HepG2 (cell line): Measurements from ENCODE around the gene FAM163A. TPM values are rescaled to one million over a fixed set of nuclear protein-coding genes. Genes with fewer than 3 reads are reported as not detected.

Source experiments
- ATAC-seq: fragments of 200-7000 bp; cut with Tn5 transposase; 3 replicates; pipeline ENCODE4 v1.9.1; 2020; ENCODE audit warnings: mild to moderate bottlenecking, moderate library complexity
- BruUV-seq: library from RNA; stranded (reverse); fragments of 400-500 nt; replicated peaks from 2 replicates; lab custom pipeline; 2021; lab: Mats Ljungman, UMichigan
- CTCF ChIA-PET: fragments of 300-600 bp; formaldehyde crosslinking; extraction: SDS; loops from one replicate; lab custom pipeline; 2021; ENCODE audit warnings: low total read pairs, inconsistent platforms, low intra/inter-chr PET ratio; lab: Yijun Ruan, JAX
- POLR2A ChIA-PET: fragments of 350-600 bp; sonication (Branson Sonifier 250); formaldehyde crosslinking; loops from one replicate; lab custom pipeline; 2020; ENCODE audit warnings: antibody characterized with exemption, inconsistent platforms; lab: Yijun Ruan, JAX
- DNase-seq: peaks from one replicate; pipeline ENCODE4 v3.0.0-alpha.2; 2015; ENCODE audit warnings: low spot score
- FAIRE-seq: peaks from 3 replicates; lab custom pipeline; 2011; peaks lifted over from hg19 to GRCh38; lab: Jason Lieb, UNC
- H2AFZ ChIP-seq: one replicate; pipeline ENCODE4 v1.6.1; 2011; ENCODE audit warnings: low read length, inconsistent platforms
- H3K27ac ChIP-seq: fragments of 300-600 bp; 3 replicates; pipeline ENCODE4 v1.8.0; 2011; ENCODE audit warnings: mixed run types, mild to moderate bottlenecking, mixed read lengths, low read length, inconsistent platforms; ENCODE audit not compliant: insufficient read depth; ENCODE audit errors: extremely low read length
- H3K27me3 ChIP-seq, 2 experiments: fragments of 200-600 bp in 1 of 2; 2 replicates in 1 of 2; 3 replicates in 1 of 2; pipeline versions ENCODE4 v1.6.0 to v1.8.0; 2011; ENCODE audit warnings: low read length in 2 of 2, mild to moderate bottlenecking in 2 of 2, moderate library complexity in 2 of 2, inconsistent platforms in 1 of 2; ENCODE audit not compliant: insufficient read depth in 2 of 2, control insufficient read depth in 1 of 2
- H3K36me3 ChIP-seq, 2 experiments: fragments of 200-600 bp in 1 of 2; replicated peaks in 1 of 2; 2 replicates in 1 of 2; 3 replicates in 1 of 2; pipeline versions ENCODE4 v1.5.1 to v1.8.0; 2011; ENCODE audit warnings: low read length in 2 of 2, inconsistent platforms in 1 of 2; ENCODE audit not compliant: insufficient read depth in 2 of 2, control insufficient read depth in 1 of 2
- H3K4me1 ChIP-seq: 2 replicates; pipeline ENCODE4 v1.5.1; 2012; ENCODE audit warnings: low read length, inconsistent platforms; ENCODE audit not compliant: insufficient read depth
- H3K4me2 ChIP-seq: 2 replicates; pipeline ENCODE4 v1.6.0; 2011; ENCODE audit warnings: low read depth, low read length, inconsistent platforms
- H3K4me3 ChIP-seq, 3 experiments: fragments of 200-600 bp in 1 of 3; sonication (generic), shearing (Covaris generic) in 1 of 3; replicated peaks in 1 of 3; 2 replicates each; pipeline ENCODE4 v1.5.1; 2011 to 2016; ENCODE audit warnings: low read length in 3 of 3, inconsistent platforms in 2 of 3, low read depth in 2 of 3, mild to moderate bottlenecking in 2 of 3, control low read depth in 1 of 3, mixed read lengths in 1 of 3; ENCODE audit not compliant: insufficient read depth in 1 of 3
- H3K79me2 ChIP-seq: one replicate; pipeline ENCODE4 v1.6.1; 2011; ENCODE audit warnings: low read length, inconsistent platforms; ENCODE audit not compliant: insufficient read depth
- H3K9ac ChIP-seq: 2 replicates; pipeline ENCODE4 v1.6.0; 2011; ENCODE audit warnings: mild to moderate bottlenecking, low read depth, low read length, inconsistent platforms; ENCODE audit not compliant: insufficient read depth
- H3K9me3 ChIP-seq: 2 replicates; pipeline ENCODE4 v1.5.1; 2012; ENCODE audit warnings: mild to moderate bottlenecking, low read length
- H4K20me1 ChIP-seq: 2 replicates; pipeline ENCODE4 v1.6.0; 2011; ENCODE audit warnings: inconsistent platforms, mild to moderate bottlenecking, low read length, moderate library complexity; ENCODE audit not compliant: insufficient read depth
- ATF7 ChIP-seq, 2 experiments: fragments of 450-650 bp in 1 of 2; sonication (generic) in 1 of 2; formaldehyde crosslinking in 1 of 2; IDR thresholded peaks; 2 replicates each; pipeline versions ENCODE4 v1.4.0 to v1.6.1; 2016 to 2020; ENCODE audit warnings: antibody characterized with exemption in 1 of 2, mild to moderate bottlenecking in 1 of 2, missing genetic modification reagents in 1 of 2
- BCL6 ChIP-seq: IDR thresholded peaks from 2 replicates; pipeline ENCODE4 v1.6.1; 2016; ENCODE audit warnings: missing genetic modification reagents, missing compliant biosample characterization
- BHLHE40 ChIP-seq: IDR thresholded peaks from 2 replicates; pipeline ENCODE4 v1.6.1; 2011; ENCODE audit warnings: low read length, improper control_type of control experiment
- CEBPB ChIP-seq: IDR thresholded peaks from 2 replicates; pipeline ENCODE4 v1.6.1; 2011; ENCODE audit warnings: low read depth, low read length, improper control_type of control experiment, borderline replicate concordance
- HDAC1 ChIP-seq: sonication (generic); formaldehyde crosslinking; IDR thresholded peaks from 2 replicates; pipeline ENCODE4 v1.5.1; 2020; ENCODE audit warnings: mild to moderate bottlenecking, missing genetic modification reagents
- IKZF1 ChIP-seq: fragments of 450-650 bp; IDR thresholded peaks from 2 replicates; pipeline ENCODE4 v1.7.1; 2016
- KMT2A ChIP-seq: sonication (generic); formaldehyde crosslinking; IDR thresholded peaks from 2 replicates; pipeline ENCODE4 v1.4.0; 2020; ENCODE audit warnings: missing genetic modification reagents
- MED8 ChIP-seq: sonication (generic); formaldehyde crosslinking; IDR thresholded peaks from 2 replicates; pipeline ENCODE4 v1.8.1; 2023; ENCODE audit warnings: mild to moderate bottlenecking, missing genetic modification reagents; ENCODE audit not compliant: insufficient replicate concordance
- MEIS2 ChIP-seq: sonication (generic); formaldehyde crosslinking; IDR thresholded peaks from 2 replicates; pipeline ENCODE4 v1.9.0; 2021; ENCODE audit warnings: mild to moderate bottlenecking, missing genetic modification reagents
- PPARG ChIP-seq: conservative IDR thresholded peaks from 2 replicates; pipeline ENCODE4 v1.6.1; 2016; ENCODE audit warnings: missing biosample characterization, missing genetic modification reagents
- ZFP1 ChIP-seq: IDR thresholded peaks from 2 replicates; pipeline ENCODE4 v1.6.1; 2016
- ZNF20 ChIP-seq: sonication (generic); formaldehyde crosslinking; IDR thresholded peaks from 2 replicates; pipeline ENCODE4 v1.4.0; 2020; ENCODE audit warnings: mild to moderate bottlenecking, moderate library complexity, missing genetic modification reagents
- ZNF317 ChIP-seq: sonication (generic); formaldehyde crosslinking; IDR thresholded peaks from 2 replicates; pipeline ENCODE4 v1.5.0; 2020; ENCODE audit warnings: mild to moderate bottlenecking, missing genetic modification reagents
- ZNF33A ChIP-seq: sonication (generic); formaldehyde crosslinking; IDR thresholded peaks from 2 replicates; pipeline ENCODE4 v1.5.1; 2020; ENCODE audit warnings: missing genetic modification reagents, mild to moderate bottlenecking, moderate library complexity, borderline replicate concordance
- WGBS: methylation state at CpG from one replicate; pipeline ENCODE4 v1.1.6; 2017; ENCODE audit warnings: low lambda C conversion rate; 5-methylcytosine and 5-hydroxymethylcytosine counted together
- in situ Hi-C: cut with HindIII; loops from 2 replicates; pipeline ENCODE4 v1.10.0; 2017; ENCODE audit warnings: low pct_unique_long_range_greater_than_20kb; ENCODE audit not compliant: extremely low pct_ligation_motif_present
- intact Hi-C: fragments of 100-400 bp; cut with micrococcal nuclease; formaldehyde crosslinking; loops from one replicate; pipeline ENCODE4 v1.10.0; 2022; ENCODE audit not compliant: unreplicated experiment
- polyA plus RNA-seq, 8 experiments: library from polyadenylated mRNA; depleted of rRNA in 3 of 8; stranded (reverse) in 7 of 8; unstranded in 1 of 8; fragments of >200 nt; fragmentation: Illumina TruSeq in 4 of 8; extraction: Trizol in 4 of 8; gene quantifications; 2 replicates each; pipeline versions ENCODE4 v1.2.1 to v1.2.3, GENCODE V29; 2011 to 2016; ENCODE audit warnings: low read depth in 4 of 8, missing spikeins in 1 of 8, mixed read lengths in 1 of 8; ENCODE audit not compliant: insufficient read depth in 1 of 8
- total RNA-seq, 5 experiments: library from RNA; depleted of rRNA; stranded (reverse); fragments of >200 nt; fragmentation: Illumina TruSeq; extraction: Trizol; gene quantifications; 2 replicates each; pipeline ENCODE4 v1.2.3, GENCODE V29; 2016; ENCODE audit warnings: low read depth in 1 of 5
- TF ChIP-seq, protein P1 (sequence below), 2 experiments: fragments of 450-650 bp in 1 of 2; sonication (generic) in 1 of 2; formaldehyde crosslinking; IDR thresholded peaks; 2 replicates each; pipeline versions ENCODE4 v1.5.0 to v1.8.0; 2020 to 2022; ENCODE audit warnings: mild to moderate bottlenecking in 1 of 2, missing genetic modification reagents in 1 of 2
- TF ChIP-seq, protein P2 (sequence below): sonication (generic); formaldehyde crosslinking; IDR thresholded peaks from 2 replicates; pipeline ENCODE4 v1.4.0; 2020; ENCODE audit warnings: mild to moderate bottlenecking, missing genetic modification reagents

Gene FAM163A
- total and polyA plus RNA-seq, 2 of the 13 experiments (the other 11 are each of a cell fraction or from before 2014, with no cell fraction given): not detected

DNA sequence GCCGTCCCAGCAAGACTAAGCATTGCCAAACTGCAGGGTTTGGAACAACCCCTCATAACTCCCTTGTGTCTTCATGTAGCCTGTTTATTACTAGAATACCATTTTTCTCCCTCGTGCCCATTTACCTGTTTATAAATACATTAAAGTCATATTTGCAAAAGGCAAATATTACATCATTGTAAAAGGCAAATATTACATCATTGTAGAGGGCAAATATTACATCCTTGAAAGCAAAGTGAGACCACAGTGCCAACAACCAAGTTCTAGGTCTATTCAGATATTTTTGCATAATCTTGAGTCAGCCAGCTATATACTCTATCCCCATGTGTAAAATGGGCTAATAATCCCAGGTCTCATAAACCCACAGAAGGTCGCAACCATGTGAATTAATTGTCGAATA lies 11.4 kb upstream of the FAM163A start:
- TF ChIP-seq BHLHE40 (no peak), ZNF20 (CRISPR knock-in tag) (no peak), CEBPB (0 out of 2 replicates have a peak, but pooled peaks have one; percentile 17), BCL6 (CRISPR knock-in tag) (peak; percentile 46; the same call in 1 of the 2 replicates), ATF7 (IDR thresholded peaks at IDR 0.05) (peak; percentile 68), ATF7 (CRISPR knock-in tag; IDR thresholded peaks at IDR 0.05) (no peak)
- TF ChIP-seq, protein P1, sequence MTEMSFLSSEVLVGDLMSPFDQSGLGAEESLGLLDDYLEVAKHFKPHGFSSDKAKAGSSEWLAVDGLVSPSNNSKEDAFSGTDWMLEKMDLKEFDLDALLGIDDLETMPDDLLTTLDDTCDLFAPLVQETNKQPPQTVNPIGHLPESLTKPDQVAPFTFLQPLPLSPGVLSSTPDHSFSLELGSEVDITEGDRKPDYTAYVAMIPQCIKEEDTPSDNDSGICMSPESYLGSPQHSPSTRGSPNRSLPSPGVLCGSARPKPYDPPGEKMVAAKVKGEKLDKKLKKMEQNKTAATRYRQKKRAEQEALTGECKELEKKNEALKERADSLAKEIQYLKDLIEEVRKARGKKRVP (CRISPR knock-in tag; IDR thresholded peaks at IDR 0.05): peak in 1 of 2 experiments; percentile 64; a peak in 2 of 4 replicates
- H3K4me3 ChIP-seq: no peak overlapping the region
- no peak for FAIRE-seq
- no peak overlapping the region for H2AFZ ChIP-seq
- intact Hi-C loops (no loop called here), in situ Hi-C loops (no loop called here)
- DNase-seq: no peak
- no peaks in the 10 kb centered on the region for H4K20me1 ChIP-seq
- WGBS: 36% methylated on average over 4 of the region's 4 CpGs
- H3K36me3 ChIP-seq: no peaks in the 10 kb centered on the region
- H3K4me2 ChIP-seq: no peak overlapping the region
- peaks cover 0 to 17% of the 10 kb centered on the region in 2 experiments; a peak in 2 of 5 replicates for H3K27me3 ChIP-seq
- BruUV-seq: no TSS peak
- H3K9ac ChIP-seq: no peak overlapping the region
- POLR2A ChIA-PET: no interaction called here
- H3K9me3 ChIP-seq: no peaks in the 10 kb centered on the region
- CTCF ChIA-PET: no interaction called here
- H3K4me1 ChIP-seq: no peaks in the 10 kb centered on the region
- no peaks in the 10 kb centered on the region for H3K79me2 ChIP-seq
- ATAC-seq: no peak
- H3K27ac ChIP-seq: no peak overlapping the region

DNA sequence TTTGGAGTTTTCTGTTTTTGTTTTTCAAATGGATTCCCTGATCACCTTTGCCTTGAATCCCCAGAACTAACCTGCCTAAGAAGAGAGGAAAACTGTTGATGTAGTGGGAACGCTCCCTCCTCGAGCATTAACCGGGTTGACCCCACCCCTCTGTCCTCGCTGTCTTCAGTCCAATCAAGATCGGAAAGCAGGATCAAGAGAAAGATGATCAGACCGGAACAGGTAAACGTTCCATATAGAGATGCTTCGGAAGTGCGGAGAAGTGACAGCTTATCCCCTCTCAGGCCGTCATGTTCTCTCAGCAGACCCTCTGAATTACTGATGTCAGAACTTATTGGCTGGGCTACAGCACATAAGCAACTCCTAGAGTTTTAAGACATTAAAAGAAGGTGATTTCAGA lies 800 bp upstream of the FAM163A start:
- ChIA-PET POLR2A (no interaction called here), CTCF (no interaction called here)
- no peak overlapping the region for H3K9ac ChIP-seq
- H3K36me3 ChIP-seq: no peaks in the 10 kb centered on the region
- no peaks in the 10 kb centered on the region for H4K20me1 ChIP-seq
- H3K27ac ChIP-seq: no peak overlapping the region
- ATAC-seq: no peak
- FAIRE-seq: no peak
- intact Hi-C loops (no loop called here), in situ Hi-C loops (no loop called here)
- 58% methylated on average over 10 of the region's 10 CpGs for WGBS
- no peak for DNase-seq
- H3K27me3 ChIP-seq: peaks cover 5 to 58% of the 10 kb centered on the region in 2 experiments
- H3K9me3 ChIP-seq: no peaks in the 10 kb centered on the region
- no peak overlapping the region for H3K4me2 ChIP-seq
- BruUV-seq: no TSS peak
- H3K4me3 ChIP-seq: no peak overlapping the region
- H2AFZ ChIP-seq: no peak overlapping the region
- H3K4me1 ChIP-seq: peaks cover 7% of the 10 kb centered on the region; the same call in 1 of the 2 replicates
- H3K79me2 ChIP-seq: no peaks in the 10 kb centered on the region
- TF ChIP-seq PPARG (CRISPR knock-in tag) (no peak), ZNF317 (CRISPR knock-in tag) (no peak), ZFP1 (no peak), HDAC1 (CRISPR knock-in tag) (no peak), ZNF33A (CRISPR knock-in tag) (no peak), IKZF1 (no peak), MEIS2 (CRISPR knock-in tag) (no peak), KMT2A (CRISPR knock-in tag) (no peak), MED8 (CRISPR knock-in tag) (no peak)
- TF ChIP-seq, protein P2, sequence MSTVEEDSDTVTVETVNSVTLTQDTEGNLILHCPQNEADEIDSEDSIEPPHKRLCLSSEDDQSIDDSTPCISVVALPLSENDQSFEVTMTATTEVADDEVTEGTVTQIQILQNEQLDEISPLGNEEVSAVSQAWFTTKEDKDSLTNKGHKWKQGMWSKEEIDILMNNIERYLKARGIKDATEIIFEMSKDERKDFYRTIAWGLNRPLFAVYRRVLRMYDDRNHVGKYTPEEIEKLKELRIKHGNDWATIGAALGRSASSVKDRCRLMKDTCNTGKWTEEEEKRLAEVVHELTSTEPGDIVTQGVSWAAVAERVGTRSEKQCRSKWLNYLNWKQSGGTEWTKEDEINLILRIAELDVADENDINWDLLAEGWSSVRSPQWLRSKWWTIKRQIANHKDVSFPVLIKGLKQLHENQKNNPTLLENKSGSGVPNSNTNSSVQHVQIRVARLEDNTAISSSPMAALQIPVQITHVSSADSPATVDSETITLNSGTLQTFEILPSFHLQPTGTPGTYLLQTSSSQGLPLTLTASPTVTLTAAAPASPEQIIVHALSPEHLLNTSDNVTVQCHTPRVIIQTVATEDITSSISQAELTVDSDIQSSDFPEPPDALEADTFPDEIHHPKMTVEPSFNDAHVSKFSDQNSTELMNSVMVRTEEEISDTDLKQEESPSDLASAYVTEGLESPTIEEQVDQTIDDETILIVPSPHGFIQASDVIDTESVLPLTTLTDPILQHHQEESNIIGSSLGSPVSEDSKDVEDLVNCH (CRISPR knock-in tag): no peak
